KG1 (cell line): ENCODE data around the gene KIAA1671.

Experiments used
- DNase-seq: peaks from one replicate; lab custom pipeline; 2025; lab: John Stamatoyannopoulos, UW

The KIAA1671 gene

DNA sequence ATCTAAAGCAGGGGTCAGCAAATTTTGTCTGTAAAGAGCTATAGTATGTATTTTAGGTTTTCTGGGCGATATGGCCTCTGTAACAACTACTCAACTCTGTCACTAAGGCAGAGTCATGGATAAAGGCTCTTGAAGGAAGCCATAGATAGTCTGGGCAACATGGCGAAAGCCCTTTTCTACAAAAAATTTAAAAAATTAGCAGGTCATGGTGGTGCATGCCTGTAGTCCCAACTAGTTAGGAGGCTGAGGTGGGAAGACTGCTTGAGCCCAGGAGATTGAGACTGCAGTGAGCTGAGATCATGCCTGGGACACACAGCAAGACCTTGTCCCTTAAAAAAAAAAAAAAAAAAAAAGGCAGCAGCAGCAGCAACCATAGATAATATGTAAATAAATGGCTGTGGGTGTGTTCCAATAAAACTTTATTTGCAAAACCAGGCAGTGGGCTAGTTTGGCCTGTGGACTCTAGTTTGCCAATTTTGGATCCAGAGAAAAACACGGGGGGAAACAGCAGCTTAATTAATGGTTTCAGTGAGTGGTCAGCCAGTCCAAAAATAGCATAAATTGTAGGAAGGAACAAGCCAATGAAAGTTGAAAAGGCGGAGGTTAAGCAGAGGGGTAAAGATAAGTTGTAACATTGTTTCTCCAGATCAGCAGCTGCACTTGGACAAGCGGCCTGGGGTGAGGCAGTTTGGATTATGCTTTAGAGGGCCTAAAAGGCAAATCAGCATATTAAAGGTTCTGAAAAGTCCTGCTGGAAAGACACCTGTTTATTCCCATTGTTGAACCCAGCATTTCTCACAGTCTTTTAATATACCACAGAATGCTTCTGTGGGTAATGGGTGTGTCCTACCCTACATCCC is 62.6 kb downstream of the KIAA1671 start:
- no peak for DNase-seq

DNA sequence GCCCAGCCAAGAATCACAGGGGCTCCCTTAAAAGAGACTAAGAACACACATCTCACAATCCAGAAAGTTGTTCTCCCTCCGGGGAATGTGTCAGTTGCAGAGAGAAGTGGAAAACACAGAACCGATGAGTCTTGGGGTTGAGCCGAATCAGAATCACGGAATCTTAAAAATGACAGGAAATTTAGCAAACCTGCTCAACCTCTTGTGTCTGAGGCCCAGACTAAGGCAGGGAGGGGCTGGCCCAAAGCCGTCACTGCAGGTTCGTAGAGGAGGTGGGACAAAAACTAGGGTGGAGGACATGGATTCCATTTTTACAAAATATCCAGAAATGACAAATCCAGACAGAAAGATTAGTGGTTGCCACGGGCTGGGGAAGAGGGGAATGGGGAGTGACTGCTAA is 63.8 kb downstream of the KIAA1671 start:
- DNase-seq: no peak

DNA sequence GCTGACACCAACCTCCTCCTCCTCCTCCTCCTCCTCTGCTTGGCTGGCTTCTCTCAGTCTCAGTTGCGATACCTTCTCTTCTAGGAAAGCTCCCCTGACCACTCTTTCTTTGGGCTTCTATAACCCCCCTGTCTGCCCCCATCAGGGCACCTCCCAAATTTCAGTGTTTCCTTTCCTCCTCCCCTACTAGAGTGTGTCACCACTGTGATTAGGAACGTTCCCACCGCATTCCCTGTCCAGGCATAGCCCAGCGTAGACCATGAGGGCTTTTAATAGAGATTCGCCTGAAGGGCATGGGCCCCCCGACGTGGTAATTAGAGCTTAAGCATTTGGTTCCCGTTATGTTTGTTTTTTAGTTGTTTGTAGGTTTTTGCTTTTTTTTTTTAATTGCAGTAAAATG is 65.5 kb downstream of the KIAA1671 start:
- DNase-seq: no peak

- no peak for DNase-seq
These were observed 67.1 kb downstream of the KIAA1671 start for GRCh38 chr22:25019427-25020184.

DNA sequence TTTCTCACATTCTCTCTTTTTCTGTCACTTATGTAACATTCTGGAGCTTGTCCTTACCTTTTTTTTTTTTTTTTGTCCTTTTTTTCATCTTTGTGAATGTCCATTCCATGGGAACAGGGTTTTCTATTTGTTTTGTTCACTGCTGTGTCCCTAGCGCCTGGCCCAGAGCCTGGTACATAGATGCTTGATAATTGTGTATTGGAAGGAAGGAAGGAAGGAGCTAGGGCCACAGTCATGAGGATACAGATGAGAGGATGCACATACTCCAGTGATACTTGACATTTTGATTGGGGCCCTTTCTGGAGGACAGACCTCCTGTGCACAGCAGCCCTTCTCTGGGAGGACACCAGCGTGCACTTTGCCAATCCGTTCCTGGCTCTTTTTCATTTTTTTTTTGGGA is 68.9 kb downstream of the KIAA1671 start:
- no peak for DNase-seq

DNA sequence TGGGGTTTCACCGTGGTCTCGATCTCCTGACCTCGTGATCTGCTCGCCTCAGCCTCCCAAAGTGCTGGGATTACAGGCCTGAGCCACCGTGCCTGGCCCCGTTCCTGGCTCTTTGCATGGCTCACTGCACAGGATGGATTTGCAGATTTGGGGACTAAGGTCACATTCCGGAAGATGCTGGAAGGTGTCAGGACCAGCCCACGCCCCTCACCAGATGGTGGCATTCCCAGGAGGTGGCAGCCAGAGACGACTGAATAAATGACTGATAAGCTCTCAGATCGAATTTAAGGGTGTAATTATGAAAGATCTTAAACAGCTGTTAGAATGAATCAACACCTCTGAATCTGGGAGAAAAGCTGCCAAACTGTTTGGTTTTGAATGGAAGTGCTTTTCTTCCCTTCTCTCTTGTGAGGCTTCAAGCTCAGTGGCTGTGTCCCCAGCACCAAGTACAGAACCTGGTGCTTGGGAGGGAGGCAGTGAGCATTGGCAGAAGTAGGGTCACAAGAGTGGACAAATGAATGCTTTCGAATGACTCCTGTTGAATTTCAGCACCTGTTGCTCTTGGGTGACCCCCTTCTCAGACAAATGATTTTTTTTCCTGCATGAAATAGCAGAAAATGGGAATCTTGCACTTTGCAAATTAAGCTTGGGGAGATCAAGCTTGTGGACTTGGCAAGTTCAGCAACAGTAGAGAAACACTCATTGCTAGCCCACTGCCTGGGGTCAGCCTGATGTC is 69.6 kb downstream of the KIAA1671 start:
- DNase-seq: no peak

DNA sequence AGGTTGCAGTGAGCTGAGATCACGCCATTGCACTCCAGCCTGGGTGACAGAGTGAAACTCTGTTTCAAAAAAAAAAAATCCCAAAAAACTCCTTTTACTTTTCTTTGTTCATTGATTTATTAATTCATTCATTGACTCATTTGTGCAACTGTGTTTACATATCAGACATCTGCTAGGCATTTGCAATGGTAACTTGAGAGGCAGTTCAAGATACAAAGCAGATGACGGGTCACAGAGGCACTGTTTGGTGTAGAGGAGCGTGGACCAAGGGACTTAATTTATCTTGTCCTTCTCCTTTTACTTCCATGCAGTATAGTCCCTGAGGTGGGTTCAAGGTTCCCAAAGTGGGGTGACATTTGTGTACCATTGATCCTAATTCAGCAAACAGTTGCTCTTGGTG is 71.4 kb downstream of the KIAA1671 start:
- DNase-seq: no peak

- no peak for DNase-seq
These were observed 72.4 kb downstream of the KIAA1671 start for GRCh38 chr22:25024895-25025294.

- DNase-seq: no peak
These were observed 73.2 kb downstream of the KIAA1671 start for GRCh38 chr22:25025491-25026400.

DNA sequence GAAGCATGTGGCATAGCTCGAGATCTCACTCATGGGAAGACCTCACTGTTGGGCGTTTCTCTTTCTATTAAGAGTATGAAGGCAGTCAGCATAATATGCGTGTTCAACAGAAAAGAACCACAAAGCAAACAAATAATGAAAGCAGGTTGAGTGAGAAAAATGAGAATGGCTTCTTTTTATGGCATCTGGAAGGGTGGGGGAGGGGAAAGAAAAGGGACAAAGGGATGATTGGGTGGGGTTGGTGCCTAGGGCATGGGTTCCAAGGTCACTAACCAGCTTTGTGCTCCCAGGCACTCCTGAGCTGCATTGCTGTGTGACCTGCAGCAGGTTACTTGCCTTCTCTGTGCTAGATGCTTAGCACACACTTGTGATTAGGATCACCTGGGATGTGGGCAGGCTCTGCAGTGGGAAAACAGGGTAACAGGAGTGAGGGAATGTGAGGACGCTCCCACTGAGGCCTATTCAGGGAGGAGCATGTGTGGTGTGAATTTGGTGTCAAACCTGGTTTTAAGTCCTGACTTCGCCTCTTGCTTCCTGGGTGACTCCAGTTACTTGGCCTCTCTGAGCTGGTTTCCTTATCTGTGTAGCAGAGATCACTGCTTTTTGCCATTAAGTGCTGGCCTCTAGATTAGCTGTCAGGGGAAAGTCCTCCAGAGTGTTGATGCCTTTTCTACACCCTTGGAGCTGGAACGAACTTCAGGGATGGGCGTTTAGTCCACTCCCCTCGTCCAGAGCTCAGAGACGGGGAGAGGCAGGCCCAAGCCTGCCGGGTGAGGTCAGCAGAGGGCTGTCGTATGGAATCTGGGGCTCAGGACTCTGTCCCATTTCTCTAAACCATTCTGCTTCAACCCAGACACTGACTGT is 74.8 kb downstream of the KIAA1671 start:
- DNase-seq: no peak

DNA sequence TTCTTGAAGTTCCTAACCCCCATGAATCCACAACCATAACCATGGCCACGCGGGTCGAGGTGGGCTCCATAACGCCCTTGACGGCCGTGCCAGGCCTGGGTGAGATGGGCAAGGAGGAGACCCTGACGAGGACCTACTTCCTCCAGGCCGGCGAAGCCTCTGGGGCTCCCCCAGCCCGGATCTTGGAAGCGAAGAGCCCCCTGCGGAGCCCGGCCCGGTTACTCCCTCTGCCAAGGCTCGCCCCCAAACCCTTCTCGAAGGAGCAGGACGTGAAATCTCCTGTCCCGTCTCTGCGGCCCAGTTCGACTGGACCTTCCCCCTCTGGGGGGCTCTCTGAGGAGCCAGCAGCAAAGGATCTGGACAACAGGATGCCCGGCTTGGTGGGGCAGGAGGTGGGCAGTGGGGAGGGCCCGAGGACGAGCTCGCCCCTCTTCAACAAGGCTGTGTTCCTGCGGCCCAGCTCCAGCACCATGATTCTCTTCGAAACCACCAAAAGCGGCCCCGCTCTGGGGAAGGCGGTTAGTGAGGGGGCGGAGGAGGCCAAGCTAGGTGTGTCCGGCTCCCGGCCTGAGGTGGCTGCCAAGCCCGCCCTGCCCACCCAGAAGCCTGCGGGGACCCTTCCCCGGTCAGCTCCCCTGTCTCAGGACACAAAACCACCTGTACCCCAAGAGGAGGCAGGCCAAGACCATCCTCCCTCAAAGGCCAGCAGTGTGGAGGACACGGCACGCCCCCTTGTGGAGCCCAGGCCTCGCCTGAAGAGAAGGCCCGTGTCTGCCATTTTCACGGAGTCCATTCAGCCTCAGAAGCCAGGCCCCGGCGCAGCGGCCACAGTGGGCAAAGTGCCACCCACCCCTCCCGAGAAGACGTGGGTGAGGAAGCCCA is 75.7 kb downstream of the KIAA1671 start:
- DNase-seq: no peak

- DNase-seq: no peak
These were observed 76.3 kb downstream of the KIAA1671 start for GRCh38 chr22:25028841-25029141.

DNA sequence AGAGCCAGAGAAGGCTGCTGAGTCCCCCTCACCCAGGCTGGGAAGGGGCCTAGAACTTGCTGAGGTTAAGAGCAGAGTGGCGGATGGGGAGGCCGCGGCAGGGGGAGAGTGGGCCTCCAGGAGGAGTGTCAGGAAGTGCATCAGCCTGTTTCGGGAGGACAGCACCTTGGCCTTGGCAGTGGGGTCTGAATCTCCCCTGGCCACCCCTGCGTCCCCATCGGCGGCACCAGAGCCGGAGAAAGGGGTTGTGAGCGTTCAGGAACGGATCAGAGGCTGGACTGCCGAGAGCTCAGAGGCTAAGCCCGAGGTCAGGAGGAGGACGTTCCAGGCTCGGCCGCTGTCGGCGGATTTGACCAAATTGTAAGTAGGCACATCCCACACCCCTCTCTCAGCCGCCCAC is 76.7 kb downstream of the KIAA1671 start:
- no peak for DNase-seq

DNA sequence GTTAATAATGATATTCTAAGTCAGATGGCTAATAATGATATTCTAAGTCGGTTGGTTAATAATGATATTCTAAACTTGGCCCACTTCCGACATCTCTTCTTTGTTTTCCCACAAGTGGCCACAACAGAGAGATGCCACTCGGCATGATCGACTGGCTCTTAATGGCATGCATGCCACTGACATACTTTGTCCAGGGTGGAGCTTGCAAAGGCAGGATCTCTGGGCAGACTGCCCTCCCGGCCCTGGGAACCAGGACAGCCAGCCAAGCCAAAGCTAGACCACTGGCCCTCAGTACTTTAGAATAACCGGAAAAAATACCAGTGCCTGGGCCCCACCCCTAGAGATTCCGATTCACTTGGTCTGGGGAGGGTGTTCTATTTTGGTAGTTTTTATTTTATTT is 78.1 kb downstream of the KIAA1671 start:
- DNase-seq: no peak

GRCh38 chr22:25032066-25032465 is 79.5 kb downstream of the KIAA1671 start:
- no peak for DNase-seq

DNA sequence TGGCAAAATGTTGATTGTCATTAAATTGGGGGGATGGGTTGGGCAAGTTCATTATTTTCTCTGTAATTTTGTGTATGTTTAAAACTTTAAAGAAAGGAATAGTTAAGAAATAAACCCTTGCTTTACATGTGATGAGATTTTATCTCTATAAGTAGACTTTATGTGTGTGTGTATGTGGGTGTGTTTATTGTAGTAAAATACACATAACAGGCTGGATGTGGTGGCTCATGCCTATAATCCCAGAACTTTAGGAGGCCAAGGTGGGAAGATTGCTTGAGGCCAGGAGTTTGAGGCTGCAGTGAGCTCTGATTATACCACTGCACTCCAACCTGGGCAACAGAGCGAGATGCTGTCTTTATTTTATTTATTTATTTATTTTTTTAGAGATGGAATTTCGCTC is 83.2 kb downstream of the KIAA1671 start:
- no peak for DNase-seq

- DNase-seq: no peak
These were observed 85.7 kb downstream of the KIAA1671 start for GRCh38 chr22:25038239-25038638.

- no peak for DNase-seq
These were observed 86.3 kb downstream of the KIAA1671 start for GRCh38 chr22:25038771-25039170.

DNA sequence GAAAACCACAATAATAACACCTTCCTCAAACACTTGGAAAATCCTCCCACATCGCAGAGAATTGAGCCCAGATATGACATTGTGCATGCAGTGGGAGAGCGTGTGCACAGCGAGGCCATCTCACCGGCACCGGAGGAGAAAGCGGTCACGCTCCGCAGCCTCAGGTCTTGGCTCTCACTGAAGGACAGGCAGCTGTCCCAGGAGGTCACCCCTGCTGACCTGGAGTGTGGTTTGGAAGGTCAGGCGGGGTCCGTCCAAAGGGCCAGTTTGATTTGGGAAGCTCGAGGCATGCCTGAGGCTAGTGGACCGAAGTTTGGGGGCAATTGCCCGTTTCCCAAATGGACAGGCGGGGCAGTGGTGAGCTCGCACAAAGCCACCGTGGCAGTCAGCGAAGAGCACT is 86.7 kb downstream of the KIAA1671 start:
- no peak for DNase-seq

GRCh38 chr22:25039754-25040153 is 87.2 kb downstream of the KIAA1671 start:
- DNase-seq: no peak
